RCC 7860 (cell line): ENCODE results near the gene HAL.

Source experiments
- DNase-seq: peaks from one replicate; pipeline ENCODE4 v3.0.0-alpha.2; 2015; ENCODE audit warnings: low spot score
- FAIRE-seq: peaks from 2 replicates; lab custom pipeline; 2012; peaks lifted over from hg19 to GRCh38; lab: Jason Lieb, UNC

Gene HAL, protein sequence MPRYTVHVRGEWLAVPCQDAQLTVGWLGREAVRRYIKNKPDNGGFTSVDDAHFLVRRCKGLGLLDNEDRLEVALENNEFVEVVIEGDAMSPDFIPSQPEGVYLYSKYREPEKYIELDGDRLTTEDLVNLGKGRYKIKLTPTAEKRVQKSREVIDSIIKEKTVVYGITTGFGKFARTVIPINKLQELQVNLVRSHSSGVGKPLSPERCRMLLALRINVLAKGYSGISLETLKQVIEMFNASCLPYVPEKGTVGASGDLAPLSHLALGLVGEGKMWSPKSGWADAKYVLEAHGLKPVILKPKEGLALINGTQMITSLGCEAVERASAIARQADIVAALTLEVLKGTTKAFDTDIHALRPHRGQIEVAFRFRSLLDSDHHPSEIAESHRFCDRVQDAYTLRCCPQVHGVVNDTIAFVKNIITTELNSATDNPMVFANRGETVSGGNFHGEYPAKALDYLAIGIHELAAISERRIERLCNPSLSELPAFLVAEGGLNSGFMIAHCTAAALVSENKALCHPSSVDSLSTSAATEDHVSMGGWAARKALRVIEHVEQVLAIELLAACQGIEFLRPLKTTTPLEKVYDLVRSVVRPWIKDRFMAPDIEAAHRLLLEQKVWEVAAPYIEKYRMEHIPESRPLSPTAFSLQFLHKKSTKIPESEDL

DNA sequence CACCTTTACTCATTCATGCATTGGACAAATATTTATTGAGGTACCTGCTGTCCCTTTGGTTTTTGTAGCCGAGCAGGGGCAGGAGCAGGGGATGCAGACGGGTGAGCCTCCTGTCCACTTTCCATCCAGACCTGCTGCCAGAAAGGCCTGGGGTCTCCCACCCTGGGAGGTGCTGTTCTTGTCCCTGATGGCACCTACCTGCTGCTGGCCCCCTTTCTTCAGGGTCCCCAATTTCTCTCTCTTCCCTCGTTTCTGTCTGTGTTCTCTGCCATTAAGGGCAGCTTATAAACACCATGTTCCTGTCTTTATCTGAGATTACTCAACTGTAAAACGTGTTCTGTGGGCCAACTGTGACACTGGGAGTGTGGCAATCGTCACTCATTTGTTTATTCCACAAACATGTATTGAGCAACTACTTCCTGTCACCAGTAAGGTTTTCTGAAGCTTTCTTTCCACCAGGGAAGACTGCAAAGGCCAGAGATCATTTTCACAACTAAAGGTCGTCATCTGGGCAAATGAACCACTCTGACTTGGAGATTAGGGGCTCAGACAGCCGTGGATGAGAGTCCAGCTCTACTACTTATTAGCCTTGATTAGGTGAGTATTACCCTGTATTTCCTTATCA, at the start of gene HAL:
TSS of gene HAL (minus strand) at position 311 of the 625 bp plus-strand sequence. CDS start 434 bp downstream, outside the sequence.
- no peak for DNase-seq
- FAIRE-seq, result no peak

DNA sequence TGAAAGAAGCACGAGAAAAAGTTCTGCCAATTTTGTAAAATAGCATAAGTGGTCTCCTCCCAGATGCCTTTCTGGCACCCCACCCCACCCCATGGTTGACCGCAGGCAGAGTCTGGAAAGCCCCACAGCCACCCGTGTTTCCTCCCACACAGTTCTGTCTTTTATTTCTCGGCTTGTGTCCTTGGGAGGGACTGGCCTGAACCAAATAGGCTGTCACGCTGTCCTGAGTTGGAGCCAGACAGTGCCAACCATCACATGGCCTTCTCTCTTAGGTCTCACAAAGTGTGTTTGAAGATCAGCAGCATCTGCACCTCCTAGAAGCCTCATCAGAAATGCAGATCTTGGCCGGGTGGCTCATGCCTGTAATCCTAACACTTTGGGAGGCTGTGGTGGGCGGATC, 49.4 kb upstream of the HAL start:
- no peak for FAIRE-seq
- no peak for DNase-seq

GRCh38 chr12:96044943-96045290, 48.8 kb upstream of the HAL start:
- DNase-seq (no peak), FAIRE-seq (no peak)

DNA sequence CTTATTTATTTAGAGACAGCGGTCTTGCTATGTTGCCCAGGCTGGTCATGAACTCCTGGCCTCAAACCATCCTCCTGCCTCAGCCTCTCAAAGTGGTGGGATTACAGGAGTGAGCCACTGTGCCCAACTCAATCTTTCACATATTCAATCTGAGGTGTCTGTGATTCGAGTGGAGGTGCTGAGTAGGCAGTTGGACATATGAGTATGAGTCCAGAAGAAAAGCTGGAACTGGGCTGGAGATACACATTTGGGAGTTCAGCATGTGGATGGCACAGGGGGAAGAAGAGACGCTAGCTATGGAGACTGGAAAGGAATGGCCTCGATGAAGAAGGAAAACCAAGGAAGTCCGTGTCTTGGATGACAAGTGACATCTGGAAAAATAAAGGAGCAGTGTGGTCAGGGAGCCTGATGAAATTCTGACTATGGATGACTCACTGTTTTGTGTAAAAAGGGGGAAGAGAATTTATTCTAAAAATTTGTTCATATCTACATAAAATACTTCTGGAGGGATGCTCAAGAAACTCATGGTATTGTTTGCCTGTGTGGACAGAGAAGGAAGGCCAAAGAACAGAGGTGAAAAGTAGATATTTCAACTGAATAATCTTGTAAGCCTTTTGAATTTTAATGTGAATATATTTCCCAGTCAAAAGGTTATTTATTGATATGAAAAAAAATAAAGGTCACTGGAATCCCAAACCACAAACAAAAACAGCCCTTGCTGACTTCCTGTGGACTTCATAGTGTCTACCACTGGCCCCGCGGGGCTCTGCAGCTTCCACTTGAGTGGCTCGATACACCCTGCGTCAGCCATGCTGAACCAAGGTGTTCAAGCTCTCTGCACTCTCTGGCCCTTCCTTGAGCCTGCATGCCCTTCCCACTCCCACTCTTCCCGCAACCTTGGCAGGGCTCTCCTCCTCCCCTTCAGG, 48.1 kb upstream of the HAL start:
- no peak for DNase-seq
- FAIRE-seq, result no peak

GRCh38 chr12:96041181-96041580, 45.0 kb upstream of the HAL start:
- FAIRE-seq, result no peak
- no peak for DNase-seq

- DNase-seq (no peak), FAIRE-seq (no peak)
Observed at GRCh38 chr12:96040305-96041133, 44.4 kb upstream of the HAL start.

DNA sequence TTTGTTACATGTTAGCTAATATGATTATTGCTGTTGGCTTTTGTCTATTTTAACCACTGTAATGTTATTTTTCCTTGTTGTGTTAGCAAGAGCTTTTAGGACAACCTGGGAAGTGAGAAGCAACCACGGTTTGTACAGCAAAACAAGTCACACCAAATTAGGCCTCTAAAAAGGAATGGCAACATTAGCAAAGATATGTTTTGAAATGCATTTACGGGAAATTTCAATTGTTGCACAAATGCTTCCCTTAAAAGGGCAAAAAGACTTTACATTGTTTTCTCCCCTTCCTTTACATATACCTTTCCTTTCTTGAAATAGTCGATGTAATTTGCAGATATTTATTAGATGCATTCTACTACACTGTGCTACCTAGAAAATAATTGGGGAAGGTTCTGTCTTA, 43.4 kb upstream of the HAL start:
- FAIRE-seq (no peak), DNase-seq (no peak)

GRCh38 chr12:96036765-96037455, 40.8 kb upstream of the HAL start:
- FAIRE-seq (no peak), DNase-seq (no peak)

- DNase-seq, result peak; percentile 94
- FAIRE-seq, result peak; percentile 79
Observed at GRCh38 chr12:96035283-96036236, 39.4 kb upstream of the HAL start, which contains the start of gene LTA4H. LTA4H (minus strand) TSS chr12:96035587; CDS start chr12:96035519, 68 bp downstream.

DNA sequence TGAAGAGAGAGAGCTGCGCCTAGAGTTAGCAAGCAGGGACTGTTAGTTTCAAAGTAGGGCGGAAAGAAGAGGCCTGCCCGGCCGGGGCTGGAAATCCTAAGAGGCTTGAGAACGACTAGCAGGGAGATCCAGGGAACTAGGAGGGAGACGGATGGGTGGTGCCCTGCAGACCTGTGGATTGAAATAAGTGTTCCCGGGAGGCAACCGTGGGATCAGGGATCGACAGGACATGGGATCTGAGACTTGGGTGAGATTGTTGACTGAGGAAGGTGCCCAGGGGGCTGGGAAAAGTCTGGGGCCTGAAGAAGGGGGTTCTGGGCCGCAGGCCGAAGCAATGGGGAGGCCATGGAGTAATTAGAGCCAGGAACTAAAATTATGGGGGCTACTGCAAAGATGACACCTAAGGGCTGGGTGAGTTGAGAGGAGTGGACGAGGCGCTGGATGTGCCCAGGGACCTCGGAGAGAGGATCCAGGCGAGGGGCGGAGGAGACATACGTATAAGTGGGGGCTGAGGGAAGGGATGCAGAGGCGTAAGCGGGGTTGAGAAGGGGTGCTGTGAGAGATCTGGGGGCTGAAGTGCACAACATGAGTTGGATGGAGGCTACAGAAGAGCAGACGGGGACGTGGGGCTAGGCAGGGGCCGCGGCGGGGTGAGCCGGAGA, 38.6 kb upstream of the HAL start:
- DNase-seq (no peak), FAIRE-seq (no peak)

DNA sequence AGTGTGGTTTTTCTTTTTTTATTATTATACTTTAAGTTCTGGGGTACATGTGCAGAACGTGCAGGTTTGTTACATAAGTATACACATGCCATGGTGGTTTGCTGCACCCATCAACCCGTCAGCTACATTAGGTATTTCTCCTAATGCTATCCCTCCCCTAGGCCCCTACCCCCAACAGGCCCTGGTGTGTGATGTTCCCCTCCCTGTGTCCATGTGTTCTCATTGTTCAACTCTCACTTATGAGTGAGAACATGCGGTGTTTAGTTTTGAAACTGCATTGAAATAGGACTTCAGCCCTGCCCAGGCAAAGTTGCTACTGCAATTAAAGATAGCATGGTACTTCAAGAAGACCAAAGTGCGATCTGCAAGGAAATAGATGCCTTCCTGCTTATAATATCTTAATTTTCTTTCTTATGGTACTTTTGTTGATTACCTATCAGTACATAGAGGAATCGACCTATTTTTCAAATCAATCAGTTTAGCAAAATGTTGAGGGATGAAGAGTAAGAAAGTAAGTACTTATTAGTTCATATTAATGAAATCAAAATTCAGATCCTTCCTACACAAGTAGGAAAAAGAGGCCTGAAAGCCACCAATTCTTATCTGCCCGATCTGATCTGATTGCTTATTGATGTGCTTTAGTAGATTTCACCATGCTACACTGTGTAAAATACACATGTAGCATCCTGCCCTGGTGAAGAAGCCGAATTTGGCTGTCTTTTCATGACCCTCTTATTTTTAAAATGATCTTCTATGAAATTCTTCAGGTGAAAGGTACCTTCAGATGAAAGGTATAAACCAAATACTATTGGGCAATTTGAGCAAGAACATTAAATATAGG, 37.6 kb upstream of the HAL start:
- DNase-seq, result no peak
- no peak for FAIRE-seq

- FAIRE-seq, result no peak
- DNase-seq, result no peak
Observed at GRCh38 chr12:96029826-96030225, 33.7 kb upstream of the HAL start.

DNA sequence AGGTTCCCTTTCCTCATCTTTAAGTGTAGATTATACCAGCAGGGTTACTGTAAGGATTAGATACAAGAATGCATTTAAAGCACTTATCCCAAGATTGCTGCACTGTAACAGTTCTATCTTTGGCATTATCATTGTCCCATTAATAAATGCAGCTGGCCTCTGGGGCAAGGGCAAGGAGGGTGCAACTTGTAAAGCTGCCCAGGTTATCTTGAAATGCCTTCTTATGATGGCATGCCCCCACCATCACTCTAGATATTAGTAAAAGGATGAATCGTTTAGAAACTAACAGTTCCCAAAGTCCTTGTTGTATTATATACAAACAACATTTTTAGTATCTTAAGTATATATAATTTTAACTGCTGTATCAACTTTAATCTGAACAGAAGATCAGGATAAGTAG, 32.4 kb upstream of the HAL start:
- FAIRE-seq, result no peak

DNA sequence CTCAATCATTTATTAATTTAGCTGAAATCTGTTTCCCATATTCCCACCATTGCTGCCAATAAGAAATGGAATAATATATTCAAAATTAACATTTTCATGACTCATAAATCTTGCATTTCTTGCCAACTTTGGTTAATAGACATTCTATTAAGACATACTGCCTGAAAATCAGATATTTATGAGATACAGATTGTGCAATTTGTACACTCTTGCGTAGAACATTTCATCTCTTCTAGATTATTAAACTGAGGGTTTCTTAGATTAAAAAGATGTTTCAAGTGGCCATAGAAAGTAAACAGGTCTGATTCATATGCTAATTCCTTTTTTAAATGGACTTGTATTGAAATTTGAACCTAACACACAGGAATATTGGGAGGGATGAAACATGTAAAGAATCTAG, 30.2 kb upstream of the HAL start:
- FAIRE-seq (no peak), DNase-seq (no peak)

More for the DNA sequence above, 32.4 kb upstream of the HAL start:
- DNase-seq, result no peak

DNA sequence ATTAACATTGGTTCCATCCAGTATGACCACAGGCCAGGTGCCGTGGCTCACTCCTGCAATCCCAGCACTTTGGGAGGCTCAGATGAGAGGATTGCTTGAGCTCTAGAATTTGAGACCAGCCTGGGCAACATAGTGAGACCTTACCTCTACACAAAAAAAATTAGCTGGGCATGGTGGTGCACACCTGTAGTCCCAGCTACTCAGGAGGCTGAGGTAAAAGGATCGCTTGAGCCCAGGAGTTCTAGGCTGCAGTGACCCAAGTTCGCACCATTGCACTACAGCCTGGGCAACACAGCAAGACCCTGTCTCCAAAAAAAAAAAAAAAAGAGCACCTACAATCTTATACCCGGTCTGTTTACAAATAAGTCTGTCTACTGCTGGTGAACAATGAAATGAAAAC, 29.4 kb upstream of the HAL start:
- no peak for FAIRE-seq
- no peak for DNase-seq

DNA sequence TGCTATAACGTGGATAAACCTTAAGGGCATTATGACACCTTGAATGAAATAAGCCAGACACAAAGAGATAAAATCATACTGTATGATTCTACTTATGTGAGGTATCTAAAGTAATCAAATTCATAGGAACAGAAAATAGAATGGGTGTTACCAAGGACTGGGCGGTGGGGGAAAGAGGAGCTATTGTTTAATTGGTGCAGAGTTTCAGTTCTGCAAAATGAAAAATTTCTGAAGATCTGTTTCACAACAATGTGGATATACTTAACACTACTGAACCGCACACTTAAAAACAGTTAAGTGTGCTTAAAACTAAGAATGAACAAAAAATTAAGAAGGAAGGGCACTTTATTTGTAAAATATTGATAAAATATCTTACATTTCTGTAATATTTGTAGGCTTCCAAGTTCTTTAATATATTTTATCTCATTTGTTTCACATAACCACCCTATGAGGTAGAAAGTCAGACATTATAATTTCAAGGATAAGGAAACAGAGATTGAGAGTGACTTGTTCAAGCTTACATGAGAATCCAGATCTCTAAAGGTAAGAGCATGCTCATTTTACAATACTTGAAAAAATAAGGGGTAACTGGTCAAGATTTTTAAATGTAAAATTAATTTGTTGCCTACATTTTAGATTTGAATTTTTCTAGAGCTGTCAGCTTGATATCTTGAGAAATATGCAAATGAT, 24.3 kb upstream of the HAL start:
- DNase-seq (no peak), FAIRE-seq (no peak)
